NCI-H2196 treated with DMSO at 0.1 percent for 48 hours (cell line): ENCODE results near the gene SRGAP2B.
"Not testable (repeated sequence)": the region's sequence is repeated elsewhere in the genome, so short reads cannot be mapped to it uniquely, and the experiment has no call there.

ENCODE experiments used
- DNase-seq: peaks from one replicate; lab custom pipeline; 2025; ENCODE audit not compliant: unreplicated experiment; lab: John Stamatoyannopoulos, UW

The SRGAP2B gene

DNA sequence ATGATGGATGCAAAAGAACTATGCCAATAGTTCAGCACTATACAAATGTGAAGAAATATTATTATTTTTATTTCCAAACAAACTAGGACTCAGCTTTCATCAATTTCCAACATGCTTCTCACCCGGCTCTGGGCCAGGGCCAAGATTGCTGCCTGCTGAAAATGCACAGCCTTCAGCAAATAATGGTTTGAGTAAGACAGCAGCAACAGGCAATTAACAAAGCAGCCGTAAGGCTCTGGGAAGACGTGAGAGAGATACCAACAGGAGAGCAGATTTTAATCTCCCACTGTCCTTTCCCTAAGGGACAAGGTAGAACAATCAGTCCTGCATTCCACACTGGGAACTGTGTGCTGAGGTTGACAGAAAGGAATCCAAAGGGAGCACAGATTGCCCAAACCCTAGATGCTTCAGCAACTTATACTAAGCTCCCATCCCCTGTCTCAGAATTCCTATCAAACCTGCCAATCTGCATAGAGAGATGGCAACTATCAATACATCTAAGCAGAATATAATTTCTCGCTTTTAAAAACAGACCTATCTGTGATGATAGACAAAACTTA lies 134.1 kb downstream of the SRGAP2B start:
- DNase-seq, result not testable (repeated sequence)

GRCh38 chr1:144948390-144948789 lies 146.7 kb downstream of the SRGAP2B start:
- not testable (repeated sequence) for DNase-seq

DNA sequence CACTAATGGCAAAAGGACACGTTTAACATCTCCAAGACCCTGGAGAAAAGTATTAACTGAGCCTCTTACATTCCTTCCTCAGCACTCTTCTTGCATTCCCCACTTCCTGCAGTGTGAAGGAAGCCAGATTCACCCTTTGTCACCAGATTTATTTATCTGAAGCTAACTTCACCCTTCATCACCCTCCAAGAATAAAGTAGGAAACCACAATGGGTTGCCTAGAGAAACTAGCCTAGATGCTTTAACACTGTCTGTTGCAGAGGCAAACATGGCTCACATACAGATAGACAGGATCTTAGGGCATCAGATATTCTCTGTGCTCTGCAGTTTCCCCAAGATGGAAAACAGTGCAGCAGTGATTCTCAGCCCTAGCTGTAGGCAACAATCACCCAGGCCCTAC lies 147.6 kb downstream of the SRGAP2B start:
- not testable (repeated sequence) for DNase-seq

DNA sequence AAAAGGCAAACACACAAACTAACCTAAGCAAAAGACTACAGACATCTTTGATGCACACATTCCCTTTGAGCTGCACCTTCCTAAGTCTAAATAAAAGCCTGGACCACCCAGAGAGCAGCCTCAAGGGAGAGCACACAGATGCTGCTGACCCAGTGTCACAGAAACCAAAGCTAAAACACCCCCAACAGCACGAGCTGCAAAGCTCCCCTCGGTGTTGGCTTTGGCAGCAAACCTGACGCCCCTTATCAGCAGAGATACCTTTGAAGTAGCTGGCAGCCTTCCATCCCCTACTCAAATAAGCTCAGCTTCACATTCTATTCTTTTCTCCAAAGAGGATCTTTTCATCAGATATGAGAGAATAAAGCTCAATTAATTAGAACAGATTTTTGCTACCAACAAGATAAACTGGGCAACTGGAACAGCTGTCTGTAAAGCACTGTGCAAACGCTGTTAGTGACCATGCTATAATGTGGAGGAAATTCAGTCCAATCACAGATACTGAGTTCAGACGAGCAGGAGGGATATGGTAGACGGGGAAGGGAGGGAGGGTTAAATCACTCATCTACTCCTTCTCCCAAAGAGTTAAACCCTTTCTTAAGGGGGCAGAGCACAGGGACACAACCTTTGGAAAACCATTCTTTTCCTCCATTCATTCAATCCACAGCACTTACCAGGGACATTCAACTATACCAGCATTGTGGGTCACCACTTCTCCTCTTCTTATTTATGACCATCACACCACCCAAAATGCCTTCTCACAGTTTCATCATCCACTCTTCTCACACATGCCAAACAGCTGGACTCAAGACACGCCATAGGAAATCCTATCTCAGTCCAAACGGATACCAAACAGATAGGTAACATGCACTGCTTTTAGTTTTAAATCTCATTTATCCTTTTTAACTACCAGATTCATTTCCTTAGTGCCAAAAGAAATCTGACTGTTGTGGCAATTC lies 148.3 kb downstream of the SRGAP2B start:
- DNase-seq, result not testable (repeated sequence)

DNA sequence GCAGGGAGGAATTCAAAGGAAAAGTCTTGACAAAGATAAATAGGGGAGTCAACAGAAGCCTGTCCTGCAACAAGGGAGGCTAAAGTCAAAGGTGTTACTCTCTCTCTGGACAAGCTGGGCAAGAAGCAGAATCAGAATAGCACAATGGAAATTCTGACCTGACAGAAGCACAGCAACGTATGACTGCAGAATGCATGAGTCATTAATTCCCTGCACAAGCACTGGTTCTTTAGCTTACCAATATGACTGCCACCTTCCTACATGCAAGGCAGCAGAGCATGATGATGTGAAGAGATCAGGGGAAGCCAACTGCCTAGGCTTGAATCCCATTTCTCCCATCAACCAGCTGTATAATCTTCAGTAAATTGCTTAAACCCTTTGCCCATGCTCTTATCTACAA lies 153.4 kb downstream of the SRGAP2B start:
- DNase-seq, result not testable (repeated sequence)

DNA sequence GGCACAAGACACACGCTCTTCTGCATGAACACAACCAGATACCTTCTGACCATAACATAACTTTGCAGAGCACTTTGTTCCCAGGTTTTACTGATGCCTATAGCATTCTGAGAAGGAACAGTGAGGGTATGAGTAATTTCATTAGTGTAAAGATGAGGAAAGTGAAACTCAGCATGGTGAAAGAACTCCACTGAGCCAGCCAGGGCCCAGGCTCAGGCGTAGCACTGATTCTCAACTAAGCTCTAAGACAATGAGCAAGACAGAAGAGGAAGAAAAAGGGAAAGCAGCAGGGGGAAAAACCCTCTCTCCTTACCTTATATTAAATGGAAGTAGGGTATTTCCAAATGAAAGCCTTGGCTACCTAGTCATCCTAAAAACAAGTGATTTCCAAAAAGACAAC lies 155.1 kb downstream of the SRGAP2B start:
- DNase-seq, result not testable (repeated sequence)

- not testable (repeated sequence) for DNase-seq
Measured at GRCh38 chr1:144938627-144939026, 156.5 kb downstream of the SRGAP2B start.

GRCh38 chr1:144936186-144936732 lies 158.9 kb downstream of the SRGAP2B start:
- not testable (repeated sequence) for DNase-seq

- not testable (repeated sequence) for DNase-seq
Measured at GRCh38 chr1:144935310-144935709, 159.8 kb downstream of the SRGAP2B start.

DNA sequence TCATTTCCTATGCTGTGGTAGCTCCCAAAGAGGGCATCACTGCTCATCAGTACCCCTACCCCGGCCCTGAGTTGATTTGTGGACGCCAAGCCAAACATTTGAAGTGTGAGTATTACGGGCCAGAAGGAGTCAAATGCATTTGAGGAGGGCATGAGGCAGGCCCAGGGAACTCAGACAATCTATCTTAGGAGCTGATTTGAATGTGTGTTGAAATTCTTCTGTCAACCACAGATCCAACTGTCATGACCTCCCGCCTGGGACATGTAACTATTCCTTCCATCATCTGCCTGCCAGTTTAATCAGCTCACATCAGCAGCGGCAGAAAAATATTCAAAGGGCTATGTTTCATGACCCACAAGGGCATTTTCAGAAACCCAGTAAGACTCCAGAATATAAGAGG lies 162.1 kb downstream of the SRGAP2B start:
- not testable (repeated sequence) for DNase-seq

GRCh38 chr1:144932153-144932552 lies 163.0 kb downstream of the SRGAP2B start:
- DNase-seq, result not testable (repeated sequence)

- not testable (repeated sequence) for DNase-seq
Measured at GRCh38 chr1:144931553-144931952, 163.6 kb downstream of the SRGAP2B start.

DNA sequence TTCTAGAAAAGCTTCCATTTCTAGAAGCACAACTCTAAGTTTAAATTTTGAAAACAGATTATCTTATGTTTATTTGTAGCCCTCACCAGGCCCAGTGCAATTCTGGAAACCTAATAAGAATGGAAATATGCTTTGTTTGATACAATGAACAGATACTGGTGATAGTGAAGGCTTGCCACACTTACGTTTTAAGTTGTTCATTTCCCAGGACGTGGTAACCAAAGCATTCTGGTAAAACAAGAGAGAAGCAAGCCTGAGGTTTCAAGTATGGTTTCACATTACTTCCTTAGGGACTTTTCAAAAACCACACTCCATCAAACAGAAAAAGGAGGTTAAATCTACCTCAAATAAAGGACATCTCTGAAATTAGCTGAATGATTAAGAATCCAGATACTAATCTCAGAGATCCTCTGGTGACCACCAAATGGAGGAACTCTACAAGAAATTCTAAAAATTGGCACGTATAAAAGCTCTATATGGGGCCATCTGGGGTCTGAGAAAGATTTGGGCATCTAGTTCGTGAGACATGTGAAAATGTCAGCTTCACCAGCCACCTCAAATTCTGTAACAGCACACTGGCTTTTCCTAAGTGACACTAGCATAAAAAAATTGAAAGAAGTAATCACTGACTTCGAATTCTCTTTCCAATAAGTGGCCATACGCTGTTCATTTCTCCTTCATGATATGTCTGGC lies 164.9 kb downstream of the SRGAP2B start:
- DNase-seq, result not testable (repeated sequence)

DNA sequence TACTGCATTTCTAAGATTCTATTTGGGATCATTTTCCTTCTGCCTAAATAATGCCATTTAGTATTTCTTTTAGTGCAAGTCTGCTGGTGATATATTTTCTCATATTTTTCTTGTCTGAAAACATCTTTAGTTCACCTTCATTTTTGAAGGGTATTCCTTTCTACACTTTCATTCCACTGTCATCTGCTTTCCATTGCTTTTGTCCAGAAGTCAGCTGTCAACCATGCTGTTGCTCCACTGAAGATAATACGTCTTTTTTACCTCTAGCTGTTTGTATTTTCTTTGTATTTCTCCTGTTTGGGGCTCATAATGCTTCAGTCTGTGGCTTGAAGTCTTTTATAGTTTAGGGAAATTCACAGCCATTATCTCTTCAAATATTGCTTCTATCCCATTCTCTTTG lies 167.8 kb downstream of the SRGAP2B start:
- DNase-seq, result not testable (repeated sequence)

DNA sequence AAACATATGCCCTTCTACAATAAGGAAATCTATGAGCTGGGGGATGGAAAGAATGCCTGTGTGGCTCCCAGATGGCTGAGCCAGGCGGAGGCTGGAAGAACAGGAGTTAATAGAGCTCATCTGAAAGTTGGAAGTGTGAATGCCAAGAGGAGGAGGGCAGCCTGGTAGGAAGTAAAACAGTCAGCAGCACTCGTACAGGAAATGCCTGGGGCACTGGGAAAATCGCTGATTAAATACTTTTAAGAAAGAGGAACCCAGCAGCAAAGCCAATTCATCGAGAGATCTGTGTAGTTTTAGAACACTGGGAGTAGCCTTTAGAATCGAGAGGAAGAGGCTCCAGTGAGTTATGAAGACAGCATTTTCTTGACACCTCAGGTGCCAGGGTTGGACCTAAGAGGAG lies 171.5 kb downstream of the SRGAP2B start:
- DNase-seq, result not testable (repeated sequence)

DNA sequence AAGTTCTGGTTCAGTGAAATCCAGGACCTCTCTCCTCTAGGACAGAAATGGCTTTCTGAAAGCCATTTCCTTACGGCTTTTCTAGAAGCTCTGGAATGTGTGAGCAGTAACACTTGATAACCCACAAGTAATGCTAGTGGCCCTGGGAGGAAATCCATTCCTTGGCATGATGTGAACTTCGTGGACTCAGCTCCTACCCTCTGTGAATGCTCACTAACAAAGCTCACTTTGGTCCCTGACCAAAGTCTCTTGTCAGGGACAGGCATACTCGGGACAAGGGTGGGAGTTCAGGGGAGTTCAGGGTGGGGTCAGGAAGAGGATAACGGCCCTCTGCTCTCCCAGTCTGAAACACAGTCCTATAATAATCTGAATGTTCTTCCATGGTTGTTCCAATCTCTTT lies 172.3 kb downstream of the SRGAP2B start:
- DNase-seq, result not testable (repeated sequence)

- not testable (repeated sequence) for DNase-seq
Measured at GRCh38 chr1:144919106-144919505, 176.0 kb downstream of the SRGAP2B start.

DNA sequence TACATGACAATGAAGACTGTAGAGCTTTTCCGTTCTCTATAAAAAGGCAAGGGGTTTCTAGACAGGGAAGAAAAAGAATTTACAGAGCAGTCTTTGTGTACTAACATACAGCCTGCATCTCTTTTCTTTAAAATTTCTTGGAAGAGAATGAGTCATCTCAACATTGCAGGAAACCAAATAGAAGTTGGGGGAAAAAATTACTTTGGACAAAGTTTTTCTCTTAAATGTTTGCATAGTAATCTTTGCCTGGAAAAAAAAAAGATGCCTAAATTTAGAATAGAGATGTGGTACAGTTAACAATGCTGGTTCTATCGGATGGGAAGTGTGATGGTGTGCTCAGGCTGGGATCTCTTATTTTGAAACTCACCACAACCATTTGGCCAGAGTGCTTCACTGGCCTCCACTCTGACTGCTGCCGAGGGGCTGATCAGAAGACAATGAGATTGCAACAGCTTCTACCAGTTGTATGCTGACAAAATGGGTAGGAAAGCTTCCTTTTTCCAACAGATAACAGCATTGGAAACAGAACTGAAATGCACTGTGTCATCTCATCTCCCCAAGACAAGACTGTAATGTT lies 177.0 kb downstream of the SRGAP2B start:
- DNase-seq, result not testable (repeated sequence)

- not testable (repeated sequence) for DNase-seq
Measured at GRCh38 chr1:144917154-144918026, 177.7 kb downstream of the SRGAP2B start.
